Heart left ventricle (tissue), 16 donors: Measurements from ENCODE around the gene TBC1D5. TPM values are rescaled to one million over a fixed set of nuclear protein-coding genes. Genes with fewer than 3 reads are reported as not detected.

Source experiments
- ATAC-seq, 4 donors: fragments of 200-7000 bp; cut with Tn5 transposase; one replicate each; pipeline ENCODE4 v1.9.1; 2020 to 2022; ENCODE audit warnings: moderate library complexity in 4 of 4, mild to moderate bottlenecking in 3 of 4, moderate number of reproducible peaks in 1 of 4
- DNase-seq, 5 donors: peaks; one replicate each; pipeline ENCODE4 v3.0.0-alpha.2; 2020
- H3K27ac ChIP-seq, 12 donors: fragments of 200-600 bp; sonication (generic) in 4 of 12; one replicate each; pipeline versions ENCODE4 v1.5.0 to v1.8.0; 2016 to 2022; ENCODE audit warnings: mild to moderate bottlenecking in 2 of 12
- H3K27me3 ChIP-seq, 9 donors: fragments of 200-600 bp; sonication (generic) in 2 of 9; one replicate each; pipeline versions ENCODE4 v1.5.1 to v1.8.0; 2016 to 2022; ENCODE audit warnings: mild to moderate bottlenecking in 3 of 9
- H3K36me3 ChIP-seq, 9 donors: fragments of 200-600 bp; sonication (generic) in 2 of 9; one replicate each; pipeline versions ENCODE4 v1.5.0 to v1.8.0; 2018 to 2022; ENCODE audit warnings: mild to moderate bottlenecking in 2 of 9
- H3K4me1 ChIP-seq, 12 donors: fragments of 200-600 bp; sonication (generic) in 4 of 12; one replicate each; pipeline versions ENCODE4 v1.5.0 to v1.8.0; 2016 to 2022; ENCODE audit warnings: mild to moderate bottlenecking in 3 of 12
- H3K4me3 ChIP-seq, 12 donors: fragments of 200-600 bp; sonication (generic) in 4 of 12; one replicate each; pipeline versions ENCODE4 v1.5.0 to v1.8.0; 2017 to 2022; ENCODE audit warnings: mild to moderate bottlenecking in 9 of 12, moderate library complexity in 4 of 12
- H3K9me3 ChIP-seq, 12 donors: fragments of 200-600 bp; sonication (generic) in 4 of 12; one replicate each; pipeline versions ENCODE4 v1.5.0 to v1.8.0; 2016 to 2022; ENCODE audit warnings: mild to moderate bottlenecking in 1 of 12
- CTCF ChIP-seq, 12 donors: fragments of 200-600 bp; sonication (generic) in 4 of 12; IDR thresholded peaks; one replicate each; pipeline versions ENCODE4 v1.5.0 to v1.8.0; 2018 to 2022; ENCODE audit warnings: antibody characterized with exemption in 12 of 12, mild to moderate bottlenecking in 5 of 12
- POLR2A ChIP-seq, 2 donors: fragments of 450-650 bp; IDR thresholded peaks; one replicate each; pipeline ENCODE4 v1.6.1; 2017; ENCODE audit warnings: antibody characterized with exemption in 2 of 2, mild to moderate bottlenecking in 2 of 2, moderate library complexity in 2 of 2
- WGBS, 4 donors: extraction: QIAGEN DNeasy Blood & Tissue Kit in 2 of 4; methylation state at CpG; one replicate each; pipeline versions ENCODE4 v1.1.5 to v1.1.7; 2013 to 2018; 5-methylcytosine and 5-hydroxymethylcytosine counted together
- intact Hi-C, 10 donors: fragments of 100-400 bp; cut with DNase I; formaldehyde crosslinking; loops; one replicate each; pipeline versions ENCODE4 v1.11.1 to v1.14.2; 2022
- polyA plus RNA-seq, 2 donors: library from polyadenylated mRNA; stranded (reverse); fragments of 200-250 nt; gene quantifications; one replicate each; pipeline ENCODE4 v1.2.3, GENCODE V29; 2013
- total RNA-seq, 9 donors: library from RNA; depleted of rRNA in 2 of 9; stranded (reverse); fragments of >200 nt in 2 of 9; fragmentation: NEBNext Ultra II Directional in 3 of 9; extraction: Animal tissue kit (Norgen Biotek cat#: 25700) in 3 of 9; gene quantifications; one replicate each; pipeline versions ENCODE4 v1.1.0 to v1.2.4, GENCODE V29; 2016 to 2023
- donor health status: ischemic (EF 13 %, LVEDD 7.1; RV severe dilation, severe dysfunction).
- donor health status: healthy with polysubstance abuse.
- donor health status: DM: no; HTN: yes; CAD: no.
- donor health status: DM: no; HTN: no; CAD: no.
- donor health status: ischemic (EF 25% LVEDD 6.9; RV normal size, moderate dysfunction).
- donor health status: ischemic (EF 25% LVEDD 5.7; RV mildly dilated, moderate dysfunction).
- donor health status: healthy.
- donor health status: DM: yes; HTN: yes; CAD: no.
- donor health status: ischemic (EF 35%, LVEDD 5.7; RV mildly dilated, moderate dysfunction).
- donor health status: nonischemic (EF 11% LVEDD 7.7; RV severe dilation, severe dysfunction).
- donor health status: DM: yes; HTN: yes; CAD: no.
- donor health status: PGD.
- donor health status: ischemic (EF 29% LVEDD 5.4; RV normal size, mild dysfunction).
- donor health status: nonischemic (EF 23%, LVEDD 6.1; RV moderate dilation, normal function).

Gene TBC1D5
- total and polyA plus RNA-seq, 11 donors, result 5.8 to 48.3 (median 31.1) TPM

DNA sequence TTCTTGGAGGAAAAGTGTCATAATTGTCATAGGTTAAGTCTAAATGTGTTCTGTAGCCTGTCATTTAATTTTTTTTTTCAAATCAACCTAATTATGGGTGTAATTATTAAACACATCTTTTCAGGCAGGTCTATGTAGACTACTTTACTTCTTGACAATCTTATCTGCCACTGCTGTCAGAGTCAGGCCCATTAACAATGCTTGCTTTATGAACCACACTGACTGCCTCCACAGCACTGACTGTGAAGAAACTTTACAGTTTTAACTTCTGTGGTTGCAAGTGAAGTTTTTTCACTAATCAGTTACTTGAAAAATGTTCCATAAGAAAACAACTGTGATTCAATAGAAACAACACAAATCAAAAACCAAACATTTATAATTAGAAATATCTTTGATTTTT lies 449.9 kb downstream of the TBC1D5 start:
- TF ChIP-seq POLR2A (IDR thresholded peaks at IDR 0.05) (no peak), CTCF (IDR thresholded peaks at IDR 0.05) (no peak)
- intact Hi-C loops, result no loop called here
- Histone ChIP-seq H3K9me3 (no peaks in the 10 kb centered on the region), H3K4me1 (peaks cover 0 to 15% (median 0%) of the 10 kb centered on the region in 12 donors), H3K4me3 (no peak overlapping the region), H3K27me3 (no peaks in the 10 kb centered on the region), H3K27ac (no peak overlapping the region), H3K36me3 (peaks cover 0 to 16% (median 3%) of the 10 kb centered on the region in 9 donors)
- DNase-seq (no peak), ATAC-seq (no peak)

GRCh38 chr3:17290894-17291293 lies 451.5 kb downstream of the TBC1D5 start:
- intact Hi-C loops, result no loop called here
- no peak for TF ChIP-seq CTCF (IDR thresholded peaks at IDR 0.05)
- no peak for TF ChIP-seq POLR2A (IDR thresholded peaks at IDR 0.05)

GRCh38 chr3:17288839-17289399 lies 453.5 kb downstream of the TBC1D5 start:
- no peak overlapping the region for H3K27ac ChIP-seq
- H3K9me3 ChIP-seq, result no peaks in the 10 kb centered on the region
- DNase-seq, result peak in 1 of 5 donors; percentile 38
- ATAC-seq, result peak in 1 of 4 donors; percentile 38
- H3K36me3 ChIP-seq, result peaks cover 0 to 16% (median 3%) of the 10 kb centered on the region in 9 donors
- peaks cover 0 to 14% (median 0%) of the 10 kb centered on the region in 12 donors for H3K4me1 ChIP-seq
- H3K27me3 ChIP-seq, result no peaks in the 10 kb centered on the region
- TF ChIP-seq CTCF (IDR thresholded peaks at IDR 0.05) (no peak), POLR2A (IDR thresholded peaks at IDR 0.05) (no peak)
- H3K4me3 ChIP-seq, result no peak overlapping the region
- 94 to 99% (median 96%) methylated on average over 11 to 14 of the region's 14 CpGs for WGBS, 4 donors
- intact Hi-C loops, result no loop called here

More at GRCh38 chr3:17290894-17291293, 451.5 kb downstream of the TBC1D5 start:
- H3K27me3 ChIP-seq, result no peaks in the 10 kb centered on the region
- peaks cover 0 to 16% (median 3%) of the 10 kb centered on the region in 9 donors for H3K36me3 ChIP-seq
- H3K4me3 ChIP-seq, result no peak overlapping the region
- WGBS, 4 donors, result 43 to 68% (median 62%) methylated on average over 2 of the region's 2 CpGs
- H3K4me1 ChIP-seq, result peaks cover 0 to 23% (median 0%) of the 10 kb centered on the region in 12 donors
- DNase-seq (peak in 2 of 5 donors; percentile 32 to 35), ATAC-seq (peak in 2 of 4 donors; percentile 45 to 63)
- H3K27ac ChIP-seq, result no peak overlapping the region
- H3K9me3 ChIP-seq, result no peaks in the 10 kb centered on the region

GRCh38 chr3:17287006-17287689 lies 455.3 kb downstream of the TBC1D5 start:
- Histone ChIP-seq H3K27ac (peak overlapping the region in 4 of 12 donors; percentile 1 to 39 (median 12)), H3K36me3 (peaks cover 0 to 16% (median 3%) of the 10 kb centered on the region in 9 donors), H3K9me3 (no peaks in the 10 kb centered on the region), H3K4me3 (no peak overlapping the region), H3K4me1 (peaks cover 0 to 14% (median 0%) of the 10 kb centered on the region in 12 donors), H3K27me3 (no peaks in the 10 kb centered on the region)
- intact Hi-C loops, result no loop called here
- ATAC-seq (peak in 3 of 4 donors; percentile 41 to 77 (median 45)), DNase-seq (no peak)
- TF ChIP-seq CTCF (IDR thresholded peaks at IDR 0.05) (no peak), POLR2A (IDR thresholded peaks at IDR 0.05) (no peak)
- WGBS, 4 donors, result 48 to 69% (median 66%) methylated on average over 5 of the region's 5 CpGs
